NCI-H524 (cell line): ENCODE data around the gene CHAD.
"Not testable (repeated sequence)": the region's sequence is repeated elsewhere in the genome, so short reads cannot be mapped to it uniquely, and the experiment has no call there.

Experiments
- DNase-seq, 2 experiments: peaks; one replicate each; lab custom pipeline; 2025; lab: John Stamatoyannopoulos, UW

Gene CHAD

DNA sequence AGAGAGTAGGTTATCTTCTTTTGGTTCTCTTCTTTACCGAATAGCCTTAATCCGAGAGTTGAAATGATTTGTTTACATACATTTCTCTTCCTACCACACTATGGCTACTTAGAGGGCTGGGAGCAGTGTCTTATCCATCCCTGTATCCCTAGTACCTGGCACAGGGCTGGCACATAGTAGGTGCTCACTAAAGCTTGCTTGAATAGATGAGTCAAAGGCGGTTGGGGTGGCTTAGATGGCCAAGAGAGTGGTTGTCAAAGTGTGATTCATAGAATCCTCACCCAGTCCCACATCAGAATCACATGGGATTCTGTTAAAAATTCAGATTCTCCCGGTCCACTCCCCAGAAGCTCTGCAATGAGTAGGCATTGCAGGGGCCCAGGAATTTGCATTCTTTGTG lies 11.1 kb downstream of the CHAD start:
- DNase-seq, result no peak

DNA sequence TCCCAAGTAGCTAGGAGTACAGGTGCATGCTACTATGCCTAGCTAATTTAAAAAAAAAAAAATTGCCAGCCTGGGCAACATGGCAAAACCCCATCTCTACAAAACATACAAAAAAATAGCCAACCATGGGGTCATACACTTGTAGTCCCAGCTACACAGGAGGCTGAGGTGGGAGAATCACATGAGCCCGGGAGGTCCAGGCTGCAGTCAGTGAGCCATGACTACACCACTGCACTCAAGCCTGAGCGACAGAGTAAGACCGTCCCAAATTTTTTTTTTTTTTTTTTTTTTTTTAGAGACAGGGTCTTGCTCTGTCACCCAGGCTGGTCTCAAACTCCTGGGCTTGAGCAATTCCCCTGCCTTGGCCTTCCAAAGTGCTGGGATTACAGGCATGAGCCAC lies 14.8 kb downstream of the CHAD start:
- DNase-seq, result no peak

- no peak for DNase-seq
Observed at GRCh38 chr17:50452630-50453300, 15.9 kb downstream of the CHAD start.

DNA sequence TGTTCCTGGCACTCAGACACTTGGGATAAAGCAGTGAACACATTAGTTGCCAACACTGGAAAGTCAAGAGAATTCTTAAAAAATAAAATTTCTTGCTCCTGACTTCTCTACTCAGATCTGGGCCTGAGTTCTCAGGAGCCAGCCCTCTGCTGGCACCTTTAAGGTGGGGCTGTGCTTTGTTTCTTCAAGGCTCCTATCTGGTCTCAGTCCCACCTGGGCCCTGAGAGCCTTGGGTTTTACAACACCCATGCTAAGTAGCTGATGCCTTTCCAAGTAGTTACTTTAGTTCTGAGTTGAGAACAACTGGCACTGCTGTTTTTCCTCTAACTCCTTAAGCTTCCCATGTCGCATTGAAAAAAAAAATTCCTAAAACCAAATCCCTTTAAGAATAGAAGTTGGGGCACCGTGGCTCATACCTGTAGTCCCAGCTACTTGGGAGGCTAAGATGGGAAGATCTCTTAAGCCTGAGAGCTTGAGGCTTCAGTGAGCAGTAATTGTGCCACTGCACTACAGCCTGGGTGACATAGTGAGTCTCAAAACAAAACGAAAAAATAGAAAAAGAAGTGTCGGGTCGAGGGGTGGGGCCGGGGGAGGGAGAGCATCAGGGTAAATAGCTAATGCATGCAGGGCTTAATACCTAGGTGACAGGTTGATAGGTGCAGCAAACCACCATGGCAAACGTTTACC lies 16.6 kb downstream of the CHAD start:
- DNase-seq, result no peak

DNA sequence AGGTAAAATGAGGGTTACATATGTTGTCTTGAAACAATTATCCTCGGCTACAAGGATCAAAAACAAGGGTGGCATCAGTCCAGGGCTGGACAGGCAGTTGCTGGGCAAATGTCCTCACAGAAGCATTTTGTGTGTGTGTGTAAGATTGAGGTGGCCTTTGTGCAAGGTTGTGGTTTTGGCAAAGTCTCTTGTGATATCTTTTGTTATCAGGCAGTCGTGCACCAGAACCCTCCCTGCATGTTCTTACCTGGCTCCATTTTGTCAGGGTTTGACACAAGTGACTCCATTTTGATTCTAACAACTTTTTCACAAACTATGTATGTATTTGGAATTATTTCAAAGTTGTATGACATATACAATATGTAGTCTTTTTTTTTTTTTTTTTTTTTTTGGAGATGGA lies 20.0 kb downstream of the CHAD start:
- DNase-seq, result no peak

DNA sequence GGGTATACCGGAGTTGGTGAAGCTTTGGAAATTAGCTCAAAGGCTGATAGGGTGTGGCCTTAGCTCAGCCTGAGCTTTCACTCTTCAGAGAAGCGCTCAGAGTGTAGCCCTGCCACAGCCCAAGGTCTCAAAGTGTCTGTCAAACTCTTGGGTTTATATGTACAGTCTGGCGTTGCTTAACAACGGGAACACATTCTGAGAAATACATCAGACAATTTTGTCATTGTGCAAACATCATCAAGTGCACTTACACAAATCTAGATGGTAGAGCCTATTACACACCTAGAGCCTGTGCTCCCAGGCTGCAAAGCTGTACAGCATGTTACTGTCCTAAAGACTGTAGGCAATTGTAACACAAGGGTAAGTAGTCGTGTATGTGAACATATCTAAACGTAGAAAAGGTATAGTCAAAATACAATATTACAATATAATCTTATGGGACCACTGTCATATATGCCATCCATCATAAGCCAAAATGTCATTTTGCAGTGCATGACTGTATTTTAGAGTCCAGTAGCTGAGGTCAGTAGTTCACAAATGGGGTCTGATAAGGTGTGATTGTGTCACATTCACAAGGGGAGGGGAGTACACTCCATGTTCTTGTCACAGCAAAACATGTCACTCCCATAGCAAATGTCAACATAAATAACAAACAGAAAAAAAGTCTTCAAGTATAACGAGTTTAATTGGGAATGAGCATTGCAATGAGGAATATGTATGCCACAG lies 20.6 kb downstream of the CHAD start:
- DNase-seq, result no peak

GRCh38 chr17:50445730-50446325 lies 22.9 kb downstream of the CHAD start:
- DNase-seq, result no peak

GRCh38 chr17:50444841-50445715 lies 23.6 kb downstream of the CHAD start:
- no peak for DNase-seq

GRCh38 chr17:50443505-50443974 lies 25.1 kb downstream of the CHAD start:
- DNase-seq, result no peak

- DNase-seq, result no peak
Observed at GRCh38 chr17:50440838-50441829, 27.5 kb downstream of the CHAD start.

DNA sequence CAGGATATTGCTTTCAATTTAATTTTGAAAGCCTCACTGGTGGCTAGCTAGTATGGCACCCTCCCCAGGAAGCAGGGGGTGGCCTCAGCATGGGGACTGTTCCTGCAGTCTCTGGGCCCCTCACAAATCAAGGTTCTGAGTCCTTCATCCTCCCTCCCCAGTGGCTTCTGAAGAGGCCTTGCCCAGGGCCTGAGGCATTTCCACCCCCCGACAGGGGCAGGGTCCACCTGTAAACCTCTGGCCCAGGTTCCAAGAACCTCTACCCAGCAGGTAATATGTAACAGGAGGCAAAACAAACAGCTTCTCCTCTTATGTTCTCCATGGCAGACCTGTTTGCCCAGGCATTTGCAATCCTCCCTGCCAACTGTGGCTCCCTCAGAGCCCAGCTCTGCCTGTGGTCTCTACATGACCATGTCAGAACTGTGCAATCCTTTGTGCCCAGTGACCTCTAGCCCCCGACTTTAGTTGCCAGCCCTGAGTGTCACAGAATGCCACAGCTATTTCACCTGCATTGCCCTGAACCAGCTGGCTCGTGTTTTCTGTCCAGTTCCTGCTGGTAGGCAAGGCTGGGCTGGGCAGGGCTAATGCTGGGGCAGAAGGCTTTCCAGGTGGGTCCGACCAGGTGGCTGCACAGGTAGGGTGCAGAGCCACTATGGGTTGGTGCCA lies 28.4 kb downstream of the CHAD start:
- no peak for DNase-seq

DNA sequence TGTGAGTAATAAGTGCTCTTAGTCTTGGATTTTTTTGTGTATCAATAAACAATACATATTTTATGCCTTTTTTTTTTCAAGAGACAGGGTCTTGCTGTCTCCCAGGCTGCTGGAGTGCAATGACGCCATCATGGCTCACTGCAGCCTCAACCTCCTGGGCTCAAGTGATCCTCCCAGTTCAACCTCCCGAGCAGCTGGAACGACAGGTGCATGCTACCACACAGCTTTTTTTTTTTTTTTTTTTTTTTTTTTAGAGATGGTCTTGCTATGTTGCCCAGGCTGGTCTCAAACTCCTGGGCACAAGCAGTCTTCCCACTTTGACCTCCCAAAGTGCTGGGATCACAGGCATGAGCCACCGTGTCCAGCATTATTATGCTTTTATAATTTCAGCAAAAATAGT lies 29.7 kb downstream of the CHAD start:
- DNase-seq, result no peak

- DNase-seq, result no peak
Observed at GRCh38 chr17:50437409-50437808, 31.3 kb downstream of the CHAD start.

DNA sequence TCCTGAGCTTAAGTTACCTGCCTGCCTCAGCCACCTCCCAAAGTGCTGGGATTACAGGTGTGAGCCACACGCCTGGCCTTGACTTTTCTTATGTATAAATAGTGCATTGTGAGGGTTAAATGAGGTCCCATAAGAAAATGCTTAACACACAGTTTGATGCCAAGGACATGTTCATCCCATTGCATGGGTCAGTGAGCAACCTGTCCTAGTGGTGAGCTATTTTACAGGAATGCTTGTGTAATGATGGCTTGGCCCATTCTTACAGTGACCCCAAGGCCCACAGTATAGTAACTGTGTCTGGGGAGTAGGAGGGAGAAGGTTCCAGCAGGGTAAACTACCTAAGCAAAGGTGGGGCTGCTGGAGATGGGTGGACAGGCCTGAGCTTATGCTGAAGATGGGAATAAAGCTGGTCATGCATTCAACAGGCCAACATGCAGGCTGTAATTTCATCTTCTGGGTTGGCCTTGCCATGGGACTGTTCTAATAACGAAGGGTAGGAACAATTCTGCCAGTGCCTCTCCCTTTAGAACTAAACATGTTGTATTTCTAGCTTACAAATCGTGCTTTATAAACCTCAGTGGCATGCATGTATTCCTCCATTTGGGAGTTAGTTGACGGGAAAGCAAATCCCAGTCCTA lies 36.4 kb downstream of the CHAD start:
- DNase-seq, result no peak

DNA sequence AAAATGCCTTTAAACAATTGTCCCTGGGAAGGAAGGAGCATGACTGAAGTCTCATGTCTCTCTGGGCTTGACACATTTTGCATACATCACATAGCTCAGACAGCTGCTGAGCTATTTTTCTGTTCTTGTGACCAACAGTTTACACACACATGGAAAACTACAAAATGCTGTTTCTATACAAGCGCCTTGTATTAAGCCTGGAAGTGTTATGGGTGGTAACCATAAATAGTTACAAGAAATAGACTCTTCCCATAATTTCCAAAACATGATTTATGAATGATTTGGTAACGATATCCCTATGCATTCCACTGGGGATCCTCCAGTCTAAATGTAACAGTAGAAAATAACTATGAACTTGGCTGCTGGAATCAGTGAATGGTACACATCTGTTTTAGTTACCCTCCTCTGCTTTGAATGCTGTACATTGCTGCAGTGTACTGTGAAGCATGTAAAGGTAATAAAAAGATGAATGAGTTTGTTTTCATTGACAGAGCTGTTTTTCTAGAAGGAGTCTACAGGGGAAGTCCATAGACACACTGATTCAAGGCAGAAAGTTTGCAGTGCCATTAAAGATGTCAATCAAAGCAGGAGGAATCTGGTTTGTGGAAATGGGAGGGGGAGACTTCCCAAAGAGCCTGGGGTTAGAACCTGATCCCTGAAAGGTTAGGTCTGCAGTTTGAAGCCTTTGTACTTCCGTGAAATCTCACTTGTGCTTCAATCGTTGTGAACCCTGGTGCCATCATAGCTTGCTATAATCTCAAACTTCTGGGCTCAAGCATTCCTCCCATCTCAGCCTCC lies 37.7 kb downstream of the CHAD start:
- no peak for DNase-seq

DNA sequence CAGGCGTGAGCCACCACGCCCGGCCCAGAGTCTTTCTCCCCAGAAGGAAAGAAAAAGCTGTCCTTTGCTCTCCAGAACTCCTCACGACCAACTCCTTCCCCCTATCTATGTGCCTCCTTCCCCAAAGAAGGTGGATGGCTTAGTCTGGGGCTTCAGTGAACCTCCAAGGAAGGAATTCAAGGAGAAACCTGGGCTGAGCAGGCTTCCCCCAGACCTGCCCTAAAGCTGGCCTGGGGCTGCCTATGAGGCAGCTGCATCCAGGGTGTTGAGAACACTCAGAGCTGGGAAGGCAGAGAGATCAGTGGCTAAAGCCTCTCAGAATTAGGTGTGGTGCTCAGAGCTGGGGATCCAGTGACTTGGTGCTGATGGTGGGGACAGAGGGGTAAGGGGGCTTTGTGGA lies 38.9 kb downstream of the CHAD start:
- no peak for DNase-seq

DNA sequence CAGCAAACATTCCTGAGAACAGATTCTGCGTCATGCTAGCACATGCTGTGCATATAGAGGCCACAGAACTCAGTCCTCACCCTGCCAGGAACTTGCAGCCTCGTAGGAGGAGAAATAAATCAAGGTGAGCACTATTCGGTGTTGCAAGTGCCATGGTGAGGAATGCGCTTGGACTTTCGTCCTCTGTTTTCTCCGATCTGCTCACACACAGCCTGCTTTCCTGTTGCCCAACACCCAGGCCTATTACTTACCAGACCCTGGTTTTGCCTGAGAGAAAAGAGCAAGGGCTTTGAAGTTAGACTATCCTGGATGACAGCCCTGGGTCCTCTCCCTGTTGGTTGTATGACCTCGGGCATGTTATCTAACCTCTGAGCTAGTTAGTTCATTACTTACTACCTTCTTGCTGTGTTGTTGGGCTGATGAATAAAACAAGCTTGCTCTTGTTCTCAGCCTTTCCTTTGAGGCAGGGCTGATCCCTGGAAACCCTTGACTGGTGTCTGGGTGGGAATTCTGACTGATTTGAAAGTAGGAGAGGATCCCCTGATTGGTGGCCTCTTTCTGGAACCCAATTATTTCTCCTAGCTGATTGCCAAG lies 39.8 kb downstream of the CHAD start:
- DNase-seq, result no peak

GRCh38 chr17:50428126-50428525 lies 40.6 kb downstream of the CHAD start:
- not testable (repeated sequence) for DNase-seq
